Endothelial cell of umbilical vein (primary cell): ENCODE measurements around the gene USP7. TPM values are rescaled to one million over a fixed set of nuclear protein-coding genes. Genes with fewer than 3 reads are reported as not detected.

Experiments
- BruUV-seq: library from RNA; stranded (reverse); fragments of 400-500 nt; replicated peaks from 2 replicates; lab custom pipeline; 2021; lab: Mats Ljungman, UMichigan
- CTCF ChIA-PET: fragments of 300-600, 350-600 bp; sonication (Branson Sonifier 250); formaldehyde crosslinking; loops from one replicate; lab custom pipeline; 2021; ENCODE audit warnings: antibody characterized with exemption, inconsistent platforms; lab: Charles Lee
- POLR2A ChIA-PET: fragments of 300-600, 350-600 bp; sonication (Branson Sonifier 250); formaldehyde crosslinking; loops from one replicate; lab custom pipeline; 2021; ENCODE audit warnings: antibody characterized with exemption, inconsistent platforms; lab: Charles Lee
- DNase-seq: peaks from one replicate; pipeline ENCODE4 v3.0.0-alpha.2; 2011; ENCODE audit warnings: low read depth, low spot score
- FAIRE-seq: peaks from 2 replicates; lab custom pipeline; 2011; peaks lifted over from hg19 to GRCh38; lab: Jason Lieb, UNC
- H2AFZ ChIP-seq: 2 replicates; pipeline ENCODE4 v1.6.0; 2012; ENCODE audit warnings: low read depth, low read length, control low read depth, inconsistent platforms
- H3K27ac ChIP-seq: 2 replicates; pipeline ENCODE4 v1.5.1; 2011; ENCODE audit warnings: low read depth, mild to moderate bottlenecking, control low read depth, low read length, moderate library complexity; ENCODE audit not compliant: insufficient read depth
- H3K27me3 ChIP-seq, 2 experiments: 2 replicates each; pipeline versions ENCODE4 v1.6.0 to v1.6.1; 2011; ENCODE audit warnings: low read length in 2 of 2, mixed read lengths in 1 of 2; ENCODE audit not compliant: control insufficient read depth in 2 of 2, insufficient read depth in 2 of 2
- H3K36me3 ChIP-seq, 2 experiments: 2 replicates in 1 of 2; 3 replicates in 1 of 2; pipeline ENCODE4 v1.5.1; 2011; ENCODE audit warnings: low read length in 2 of 2, mild to moderate bottlenecking in 1 of 2, moderate library complexity in 1 of 2; ENCODE audit not compliant: control insufficient read depth in 2 of 2, insufficient read depth in 2 of 2; ENCODE audit errors: extremely low read depth in 1 of 2
- H3K4me1 ChIP-seq: 3 replicates; pipeline ENCODE4 v1.5.1; 2011; ENCODE audit warnings: mild to moderate bottlenecking, low read length; ENCODE audit not compliant: control insufficient read depth, insufficient read depth; ENCODE audit errors: extremely low read depth
- H3K4me2 ChIP-seq: 2 replicates; pipeline ENCODE4 v1.6.1; 2011; ENCODE audit warnings: low read length, control low read depth, mixed read lengths; ENCODE audit not compliant: insufficient read depth
- H3K4me3 ChIP-seq, 3 experiments: fragments of 200-600 bp in 1 of 3; sonication (generic), shearing (Covaris generic) in 1 of 3; replicated peaks in 1 of 3; 2 replicates each; pipeline ENCODE4 v1.5.1; 2011 to 2016; ENCODE audit warnings: control low read depth in 3 of 3, low read length in 3 of 3, mild to moderate bottlenecking in 2 of 3, inconsistent platforms in 1 of 3, low read depth in 1 of 3, moderate library complexity in 1 of 3; ENCODE audit not compliant: insufficient read depth in 1 of 3
- H3K79me2 ChIP-seq: 2 replicates; pipeline ENCODE4 v1.6.0; 2012; ENCODE audit warnings: low read length, inconsistent platforms; ENCODE audit not compliant: control insufficient read depth, insufficient read depth
- H3K9ac ChIP-seq: replicated peaks from 2 replicates; pipeline ENCODE3; 2011; ENCODE audit warnings: low read length, control low read depth; ENCODE audit not compliant: insufficient read depth; ENCODE audit errors: extremely low read depth
- H3K9me1 ChIP-seq: replicated peaks from 3 replicates; pipeline ENCODE4 v1.6.0; 2011; ENCODE audit warnings: mild to moderate bottlenecking, low read length; ENCODE audit not compliant: control insufficient read depth, insufficient read depth; ENCODE audit errors: extremely low read depth
- H3K9me3 ChIP-seq: replicated peaks from 2 replicates; pipeline ENCODE4 v1.5.1; 2012; ENCODE audit warnings: low read length, inconsistent platforms; ENCODE audit not compliant: control insufficient read depth, insufficient read depth
- H4K20me1 ChIP-seq: replicated peaks from 2 replicates; pipeline ENCODE3; 2011; ENCODE audit warnings: mild to moderate bottlenecking, low read length; ENCODE audit not compliant: control insufficient read depth, insufficient read depth; ENCODE audit errors: extremely low read depth
- EZH2 ChIP-seq: IDR thresholded peaks from 2 replicates; pipeline ENCODE4 v1.6.1; 2012; ENCODE audit warnings: borderline replicate concordance, low read depth, mild to moderate bottlenecking, moderate library complexity, low read length, inconsistent platforms; ENCODE audit not compliant: severe bottlenecking
- FOS ChIP-seq: IDR thresholded peaks from 2 replicates; pipeline ENCODE4 v1.6.1; 2011; ENCODE audit warnings: mild to moderate bottlenecking, low read length, moderate library complexity, borderline replicate concordance; ENCODE audit not compliant: insufficient read depth
- GATA2 ChIP-seq: IDR thresholded peaks from 2 replicates; pipeline ENCODE4 v1.7.0; 2011; ENCODE audit warnings: low read depth, mild to moderate bottlenecking, moderate library complexity, mixed read lengths, low read length; ENCODE audit not compliant: insufficient read length, insufficient read depth
- JUN ChIP-seq: IDR thresholded peaks from 2 replicates; pipeline ENCODE4 v1.6.1; 2011; ENCODE audit warnings: borderline replicate concordance, low read depth; ENCODE audit not compliant: insufficient read length, insufficient read depth
- MYC ChIP-seq: IDR thresholded peaks from one replicate; pipeline ENCODE4 v1.6.1; 2011; ENCODE audit warnings: mild to moderate bottlenecking, low read depth, low read length
- POLR2A ChIP-seq: IDR thresholded peaks from 2 replicates; pipeline ENCODE4 v1.6.1; 2012; ENCODE audit warnings: low read depth, mild to moderate bottlenecking, control low read depth, low read length
- POLR2AphosphoS5 ChIP-seq: IDR thresholded peaks from 2 replicates; pipeline ENCODE4 v1.6.1; 2012; ENCODE audit warnings: low read depth, mild to moderate bottlenecking, control low read depth, low read length, moderate library complexity; ENCODE audit not compliant: insufficient read depth
- dilution Hi-C: fragments of 300-500 bp; cut with MboI; formaldehyde crosslinking; loops from one replicate; pipeline ENCODE4 v1.15.0; 2019; ENCODE audit warnings: low sequenced_read_pairs; ENCODE audit not compliant: extremely low pct_ligation_motif_present
- intact Hi-C: fragments of 100-400 bp; cut with micrococcal nuclease; formaldehyde crosslinking; loops from one replicate; pipeline ENCODE4 v1.10.0; 2022
- polyA plus RNA-seq, 4 experiments: library from polyadenylated mRNA; depleted of rRNA in 3 of 4; stranded (reverse) in 3 of 4; unstranded in 1 of 4; fragments of >200 nt; gene quantifications; 2 replicates each; pipeline versions ENCODE4 v1.2.1 to v1.2.3, GENCODE V29; 2011 to 2012; ENCODE audit warnings: missing spikeins in 1 of 4
- total RNA-seq: library from RNA; stranded (reverse); gene quantifications from 2 replicates; pipeline ENCODE4 v1.2.3, GENCODE V29; 2021
- TF ChIP-seq, protein P1 (sequence below): IDR thresholded peaks from 2 replicates; pipeline ENCODE4 v1.6.1; 2011; ENCODE audit not compliant: insufficient read depth, insufficient read length
- TF ChIP-seq, protein P2 (sequence below), 2 donors: IDR thresholded peaks; 1 replicate in 1 of 2; 2 replicates in 1 of 2; pipeline ENCODE4 v1.5.1; 2011; ENCODE audit warnings: low read length in 2 of 2, mild to moderate bottlenecking in 2 of 2, moderate library complexity in 2 of 2, control low read depth in 1 of 2, inconsistent platforms in 1 of 2, low read depth in 1 of 2; ENCODE audit not compliant: insufficient read depth in 1 of 2; ENCODE audit errors: extremely low read depth in 1 of 2

Gene USP7
- total and polyA plus RNA-seq, 2 donors (not counting 3 experiments of a cell fraction or from before 2014, with no cell fraction given), result 17.7 to 130 TPM

- TF ChIP-seq MYC (no peak), GATA2 (no peak), JUN (no peak), EZH2 (no peak), POLR2AphosphoS5 (no peak), POLR2A (no peak), FOS (no peak)
- TF ChIP-seq, protein P1, sequence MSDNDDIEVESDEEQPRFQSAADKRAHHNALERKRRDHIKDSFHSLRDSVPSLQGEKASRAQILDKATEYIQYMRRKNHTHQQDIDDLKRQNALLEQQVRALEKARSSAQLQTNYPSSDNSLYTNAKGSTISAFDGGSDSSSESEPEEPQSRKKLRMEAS, result no peak
- TF ChIP-seq, protein P2, sequence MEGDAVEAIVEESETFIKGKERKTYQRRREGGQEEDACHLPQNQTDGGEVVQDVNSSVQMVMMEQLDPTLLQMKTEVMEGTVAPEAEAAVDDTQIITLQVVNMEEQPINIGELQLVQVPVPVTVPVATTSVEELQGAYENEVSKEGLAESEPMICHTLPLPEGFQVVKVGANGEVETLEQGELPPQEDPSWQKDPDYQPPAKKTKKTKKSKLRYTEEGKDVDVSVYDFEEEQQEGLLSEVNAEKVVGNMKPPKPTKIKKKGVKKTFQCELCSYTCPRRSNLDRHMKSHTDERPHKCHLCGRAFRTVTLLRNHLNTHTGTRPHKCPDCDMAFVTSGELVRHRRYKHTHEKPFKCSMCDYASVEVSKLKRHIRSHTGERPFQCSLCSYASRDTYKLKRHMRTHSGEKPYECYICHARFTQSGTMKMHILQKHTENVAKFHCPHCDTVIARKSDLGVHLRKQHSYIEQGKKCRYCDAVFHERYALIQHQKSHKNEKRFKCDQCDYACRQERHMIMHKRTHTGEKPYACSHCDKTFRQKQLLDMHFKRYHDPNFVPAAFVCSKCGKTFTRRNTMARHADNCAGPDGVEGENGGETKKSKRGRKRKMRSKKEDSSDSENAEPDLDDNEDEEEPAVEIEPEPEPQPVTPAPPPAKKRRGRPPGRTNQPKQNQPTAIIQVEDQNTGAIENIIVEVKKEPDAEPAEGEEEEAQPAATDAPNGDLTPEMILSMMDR (IDR thresholded peaks at IDR 0.05; ENCODE audit: extremely low read depth in 1 of 2, insufficient read depth in 1 of 2, low read depth in 1 of 2, low read length in 2 of 2), result no peak
- Histone ChIP-seq H3K36me3 (no peaks in the 10 kb centered on the region), H3K27me3 (no peaks in the 10 kb centered on the region), H3K9me1 (no peaks in the 10 kb centered on the region), H3K4me1 (peaks cover 2% of the 10 kb centered on the region), H3K9ac (no peak overlapping the region), H3K27ac (no peak overlapping the region), H3K4me3 (no peak overlapping the region), H4K20me1 (no peaks in the 10 kb centered on the region), H3K4me2 (no peak overlapping the region), H3K9me3 (no peaks in the 10 kb centered on the region), H3K79me2 (no peaks in the 10 kb centered on the region), H2AFZ (no peak overlapping the region)
- ChIA-PET CTCF (interaction anchor here (1.0 kb wide), 1 partner anchor 29 kb away, joined by 3 read pairs; no protein-coding TSS in a partner anchor), POLR2A (no interaction called here)
- no TSS peak for BruUV-seq
- dilution Hi-C loops, result no loop called here
- DNase-seq (no peak), FAIRE-seq (no peak)
- intact Hi-C loops, result no loop called here
Observed at GRCh38 chr16:9003763-9004162, 40.1 kb upstream of the USP7 start.
